MM.1S (cell line): ENCODE data around the gene ANKRD30A.

Experiments used
- DNase-seq: peaks from one replicate; pipeline ENCODE4 v3.0.0-alpha.2; 2015
- H2AFZ ChIP-seq: fragments of 300-600 bp; sonication (generic); 2 replicates; pipeline ENCODE4 v1.6.0; 2016; ENCODE audit warnings: antibody characterized with exemption, low read length
- H3F3A ChIP-seq: fragments of 300-600 bp; sonication (generic); 2 replicates; pipeline ENCODE4 v1.6.1; 2016; ENCODE audit warnings: mild to moderate bottlenecking, antibody characterized with exemption, low read length, moderate library complexity, mixed read lengths; ENCODE audit not compliant: insufficient read depth
- H3K27ac ChIP-seq: fragments of 300-600 bp; sonication (generic); 2 replicates; pipeline ENCODE4 v1.5.1; 2016; ENCODE audit warnings: mild to moderate bottlenecking, low read length
- H3K27me3 ChIP-seq: fragments of 300-600 bp; sonication (generic); replicated peaks from 2 replicates; pipeline ENCODE4 v1.6.0; 2016; ENCODE audit warnings: low read length; ENCODE audit not compliant: insufficient read depth
- H3K36me3 ChIP-seq: fragments of 300-600 bp; sonication (generic); replicated peaks from 2 replicates; pipeline ENCODE4 v1.6.1; 2016; ENCODE audit warnings: mild to moderate bottlenecking, low read length, mixed read lengths; ENCODE audit not compliant: insufficient read depth
- H3K4me1 ChIP-seq: fragments of 300-600 bp; sonication (generic); 2 replicates; pipeline ENCODE4 v1.6.1; 2016; ENCODE audit warnings: low read length, mixed read lengths
- H3K4me2 ChIP-seq: fragments of 300-600 bp; sonication (generic); 2 replicates; pipeline ENCODE4 v1.6.0; 2016; ENCODE audit warnings: low read depth, low read length
- H3K4me3 ChIP-seq: fragments of 300-600 bp; sonication (generic); 2 replicates; pipeline ENCODE4 v1.5.1; 2016; ENCODE audit warnings: low read length, mixed read lengths
- H3K79me2 ChIP-seq: fragments of 300-600 bp; sonication (generic); 2 replicates; pipeline ENCODE4 v1.6.1; 2016; ENCODE audit warnings: mixed run types, low read length, mixed read lengths
- H3K9ac ChIP-seq: fragments of 300-600 bp; sonication (generic); 2 replicates; pipeline ENCODE4 v1.6.1; 2016; ENCODE audit warnings: low read length, mixed read lengths
- H3K9me2 ChIP-seq: fragments of 300-600 bp; sonication (generic); replicated peaks from 2 replicates; pipeline ENCODE4 v1.6.1; 2016; ENCODE audit warnings: mild to moderate bottlenecking, low read length, mixed read lengths; ENCODE audit not compliant: insufficient read depth
- H3K9me3 ChIP-seq: fragments of 300-600 bp; sonication (generic); replicated peaks from 2 replicates; pipeline ENCODE4 v1.6.1; 2016; ENCODE audit warnings: mild to moderate bottlenecking, low read length, mixed read lengths; ENCODE audit not compliant: insufficient read depth
- H4K20me1 ChIP-seq: fragments of 300-600 bp; sonication (generic); 2 replicates; pipeline ENCODE4 v1.6.1; 2016; ENCODE audit warnings: mild to moderate bottlenecking, low read length, moderate library complexity, mixed read lengths; ENCODE audit not compliant: insufficient read depth
- CTCF ChIP-seq: fragments of 300-600 bp; sonication (generic); IDR thresholded peaks from 2 replicates; pipeline ENCODE4 v1.5.1; 2016; ENCODE audit warnings: antibody characterized with exemption, low read length, mixed read lengths
- EZH2 ChIP-seq: fragments of 300-600 bp; sonication (generic); optimal IDR thresholded peaks from 2 replicates; pipeline ENCODE3; 2017; ENCODE audit warnings: low read depth, mild to moderate bottlenecking, antibody characterized with exemption, low read length, mixed read lengths
- EZH2phosphoT487 ChIP-seq: fragments of 300-600 bp; sonication (generic); IDR thresholded peaks from 2 replicates; pipeline ENCODE4 v1.6.1; 2018; ENCODE audit warnings: antibody characterized with exemption, low read length

Gene ANKRD30A

GRCh38 chr10:37304036-37304435 is 178.6 kb downstream of the ANKRD30A start:
- no peaks in the 10 kb centered on the region for H3K9me2 ChIP-seq
- no peaks in the 10 kb centered on the region for H3K4me1 ChIP-seq
- H3K27me3 ChIP-seq = no peaks in the 10 kb centered on the region
- no peak overlapping the region for H3K27ac ChIP-seq
- no peaks in the 10 kb centered on the region for H3K36me3 ChIP-seq
- no peak overlapping the region for H3K4me2 ChIP-seq
- DNase-seq = no peak
- H4K20me1 ChIP-seq = no peaks in the 10 kb centered on the region
- TF ChIP-seq EZH2 (no peak), EZH2phosphoT487 (no peak), CTCF (no peak)
- H3K79me2 ChIP-seq = no peaks in the 10 kb centered on the region
- no peak overlapping the region for H2AFZ ChIP-seq
- no peak overlapping the region for H3K4me3 ChIP-seq
- H3F3A ChIP-seq = no peaks in the 10 kb centered on the region
- no peak overlapping the region for H3K9ac ChIP-seq
- H3K9me3 ChIP-seq = no peaks in the 10 kb centered on the region

- H3K4me2 ChIP-seq = no peak overlapping the region
- H3K4me3 ChIP-seq = no peak overlapping the region
- no peaks in the 10 kb centered on the region for H3K79me2 ChIP-seq
- no peak overlapping the region for H2AFZ ChIP-seq
- no peaks in the 10 kb centered on the region for H3K36me3 ChIP-seq
- DNase-seq = no peak
- H3F3A ChIP-seq = no peaks in the 10 kb centered on the region
- no peak overlapping the region for H3K9ac ChIP-seq
- H3K9me3 ChIP-seq = no peaks in the 10 kb centered on the region
- H3K9me2 ChIP-seq = no peaks in the 10 kb centered on the region
- TF ChIP-seq CTCF (no peak), EZH2phosphoT487 (no peak), EZH2 (no peak)
- H3K4me1 ChIP-seq = no peaks in the 10 kb centered on the region
- H4K20me1 ChIP-seq = no peaks in the 10 kb centered on the region
- H3K27me3 ChIP-seq = no peaks in the 10 kb centered on the region
- no peak overlapping the region for H3K27ac ChIP-seq
Measured at GRCh38 chr10:37314350-37314749, 189.0 kb downstream of the ANKRD30A start.

- Histone ChIP-seq H4K20me1 (no peaks in the 10 kb centered on the region), H3K4me2 (no peak overlapping the region), H3K9me3 (no peaks in the 10 kb centered on the region), H3K27ac (no peak overlapping the region), H3K4me3 (no peak overlapping the region), H3K9me2 (no peaks in the 10 kb centered on the region), H3K4me1 (no peaks in the 10 kb centered on the region), H3K79me2 (no peaks in the 10 kb centered on the region), H3K9ac (no peak overlapping the region), H2AFZ (no peak overlapping the region), H3K27me3 (no peaks in the 10 kb centered on the region), H3K36me3 (no peaks in the 10 kb centered on the region), H3F3A (no peaks in the 10 kb centered on the region)
- no peak for DNase-seq
- no peak for TF ChIP-seq CTCF
- TF ChIP-seq EZH2phosphoT487 = no peak
- TF ChIP-seq EZH2 = no peak
Measured at GRCh38 chr10:37314862-37315261, 189.5 kb downstream of the ANKRD30A start.
